HG02610 (cell line): ENCODE data around the gene ANXA7.

ENCODE experiments used
- ATAC-seq: cut with Tn5 transposase; IDR thresholded peaks from one replicate; pipeline ENCODE4 v1.9.1; 2021; ENCODE audit warnings: mild to moderate bottlenecking, moderate library complexity; ENCODE audit not compliant: unreplicated experiment

Gene ANXA7

GRCh38 chr10:73413528-73414229 is at the start of gene ANXA7:
TSS of gene ANXA7 (minus strand) at chr10:73414058. CDS start at chr10:73400856, 13,202 bp downstream.
- ATAC-seq: peak; percentile 90

DNA sequence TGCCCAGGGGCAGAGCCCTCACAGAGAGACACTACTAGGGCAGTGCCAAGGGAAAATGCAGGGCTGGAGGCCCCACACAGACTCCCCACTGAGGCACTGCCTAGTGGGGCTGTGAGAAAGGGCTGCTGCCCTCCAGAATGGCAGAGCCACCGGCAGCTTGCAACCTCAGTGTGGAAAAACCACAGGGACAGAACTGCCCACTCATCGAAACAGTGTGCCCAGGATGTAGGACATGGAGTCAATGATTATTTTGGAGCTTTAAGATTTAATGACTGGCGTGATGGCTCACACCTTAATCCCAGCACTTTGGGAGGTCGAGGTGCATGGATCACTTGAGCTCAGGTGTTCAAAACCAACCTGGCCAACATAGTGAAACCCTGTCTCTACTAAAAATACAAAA is 47.0 kb upstream of the ANXA7 start:
- no peak for ATAC-seq

DNA sequence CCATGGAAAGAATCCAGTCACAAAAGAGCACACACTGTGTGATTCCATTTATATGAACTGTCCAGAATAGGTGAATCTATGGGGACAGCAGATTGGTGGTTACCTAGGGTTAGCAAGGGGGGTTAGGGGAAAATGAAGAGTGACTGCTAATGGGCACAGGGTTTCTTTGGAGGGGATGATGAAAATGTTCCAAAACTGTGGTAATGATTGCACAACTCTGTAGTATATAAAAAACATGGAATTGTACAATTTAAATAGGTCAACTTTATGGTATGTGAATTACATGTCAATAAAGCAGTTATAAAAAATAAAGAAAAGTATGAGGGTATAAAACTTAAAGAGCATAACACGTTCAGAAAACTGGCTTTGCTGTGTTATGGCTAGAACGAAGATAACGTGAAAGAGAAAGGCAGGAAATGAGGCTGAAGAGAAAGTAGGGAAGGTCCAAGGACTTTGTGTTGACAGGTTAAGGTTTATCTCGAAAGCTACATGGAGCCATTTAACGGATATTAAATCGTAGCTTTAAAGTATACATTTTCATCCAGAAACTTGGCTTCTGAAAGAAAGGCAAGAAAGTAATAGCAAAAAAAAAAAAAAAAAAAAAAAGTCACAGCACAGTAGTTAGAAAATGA is 45.9 kb upstream of the ANXA7 start:
- ATAC-seq: no peak

DNA sequence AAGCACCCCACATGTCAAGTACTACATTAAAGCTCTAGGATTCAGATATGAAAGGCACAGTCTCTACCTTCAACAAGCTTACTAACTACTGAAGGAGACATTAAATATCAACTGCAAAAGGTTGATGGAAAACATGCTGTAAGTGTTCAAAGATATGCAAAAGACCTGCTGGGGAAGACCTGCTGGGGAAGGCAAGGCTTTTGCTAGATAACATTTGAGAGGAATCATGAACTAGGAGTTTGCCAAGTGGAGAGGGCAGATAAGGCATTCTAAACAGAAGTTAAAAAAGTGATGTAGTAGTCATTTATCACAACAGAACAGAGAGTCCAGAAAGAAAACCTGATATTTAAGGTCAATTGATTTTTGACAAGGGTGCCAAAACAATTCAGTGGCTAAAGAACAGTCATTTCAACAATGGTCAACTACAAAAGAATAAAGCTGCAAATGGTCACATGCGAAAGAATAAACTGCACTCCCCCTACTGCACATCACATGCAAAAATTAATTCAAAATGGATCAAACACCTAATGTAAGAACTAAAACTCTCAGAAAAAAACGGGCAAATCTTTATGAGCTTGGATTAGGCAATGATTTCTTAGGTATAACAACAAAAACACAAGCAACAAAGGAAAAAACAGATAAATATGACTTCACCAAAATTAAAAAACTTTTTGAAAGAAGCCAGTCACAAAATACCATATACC is 42.5 kb upstream of the ANXA7 start:
- ATAC-seq: no peak

- no peak for ATAC-seq
These were observed 35.3 kb upstream of the ANXA7 start for GRCh38 chr10:73449113-73449512.

DNA sequence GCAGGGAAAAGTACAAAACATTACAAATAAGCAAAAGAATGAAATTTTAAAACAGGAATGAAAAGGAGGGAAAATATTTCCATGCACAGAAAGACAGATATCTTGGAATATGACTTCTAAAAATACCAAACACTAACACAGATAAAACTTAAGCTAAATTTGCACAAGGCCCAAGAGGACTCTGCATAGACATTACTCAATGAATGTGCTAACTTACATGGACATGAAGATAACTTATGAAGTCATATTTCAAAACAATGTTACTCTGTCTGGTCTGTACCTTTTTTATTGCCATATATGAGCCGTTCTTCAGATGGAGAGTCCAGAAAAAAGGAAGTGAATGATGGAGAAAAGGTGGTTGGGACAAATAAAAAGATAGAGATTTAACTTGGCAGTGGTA is 34.5 kb upstream of the ANXA7 start:
- ATAC-seq: no peak

DNA sequence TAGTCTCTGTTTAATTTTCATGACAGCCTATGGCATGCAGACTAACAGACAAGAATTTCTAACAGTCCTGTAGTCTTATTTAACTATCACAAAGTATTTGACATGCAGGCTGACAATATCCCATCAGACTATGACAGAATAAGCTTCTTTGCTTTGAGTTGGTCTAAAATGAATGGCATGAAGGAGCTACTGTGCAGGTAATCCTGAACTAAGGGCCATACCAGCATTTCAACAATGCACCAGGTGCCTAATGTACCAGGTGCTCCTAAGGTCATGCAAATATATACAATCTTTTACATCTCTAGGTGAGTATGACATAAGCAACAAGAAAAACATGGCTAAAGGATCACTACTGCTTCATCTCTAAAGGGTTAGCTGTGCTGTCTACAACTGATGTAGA is 33.1 kb upstream of the ANXA7 start:
- ATAC-seq: no peak

GRCh38 chr10:73444457-73444856 is 30.6 kb upstream of the ANXA7 start:
- ATAC-seq: no peak

DNA sequence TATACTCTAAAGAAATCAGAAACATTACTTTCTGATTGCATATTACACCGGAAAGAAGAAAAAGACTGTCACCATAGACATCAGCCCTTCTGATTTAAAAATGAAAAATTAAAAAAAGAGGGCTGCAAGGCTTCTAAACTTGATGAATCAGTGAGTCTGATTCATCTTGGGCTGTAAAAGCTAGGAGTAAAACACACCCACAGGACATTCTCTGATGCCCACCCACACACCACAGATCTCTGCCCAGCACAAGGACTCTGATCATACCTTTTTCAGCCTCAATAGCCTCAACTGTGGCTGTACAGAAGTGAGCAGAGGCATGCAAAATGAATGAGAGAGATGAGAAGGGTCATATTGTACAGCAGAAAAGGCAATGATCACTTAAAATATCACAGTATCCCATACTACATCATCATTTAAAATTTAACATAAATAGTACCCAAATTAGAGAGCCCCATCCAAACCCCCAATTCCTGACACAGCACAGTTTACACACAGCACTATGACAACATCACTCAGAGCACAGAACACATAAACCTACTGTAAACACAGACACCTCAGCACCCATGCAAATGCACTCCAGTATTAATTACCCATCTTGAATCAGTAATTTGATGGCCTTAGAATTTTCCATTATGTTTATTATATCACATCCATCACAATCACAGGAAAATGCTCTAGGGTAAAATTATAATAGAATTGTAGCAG is 25.9 kb upstream of the ANXA7 start:
- ATAC-seq: no peak

DNA sequence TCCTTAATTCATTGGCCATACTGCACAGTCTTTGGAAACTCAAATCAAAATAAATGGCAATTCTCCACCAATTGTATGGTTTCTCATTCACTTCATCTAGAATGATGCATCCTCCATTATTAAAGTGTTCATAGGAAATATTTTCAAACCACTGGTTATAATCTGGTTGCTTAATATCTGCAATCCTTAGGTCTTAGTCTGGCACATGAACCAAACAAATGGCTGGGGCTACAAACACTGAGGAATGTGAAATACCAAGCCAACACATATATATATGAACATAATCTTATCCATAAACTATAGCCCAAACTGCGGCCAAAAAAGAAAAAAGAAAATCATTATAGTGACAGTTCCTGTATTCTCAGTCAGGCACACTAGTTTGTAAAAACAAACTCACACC is 25.2 kb upstream of the ANXA7 start:
- ATAC-seq: no peak

DNA sequence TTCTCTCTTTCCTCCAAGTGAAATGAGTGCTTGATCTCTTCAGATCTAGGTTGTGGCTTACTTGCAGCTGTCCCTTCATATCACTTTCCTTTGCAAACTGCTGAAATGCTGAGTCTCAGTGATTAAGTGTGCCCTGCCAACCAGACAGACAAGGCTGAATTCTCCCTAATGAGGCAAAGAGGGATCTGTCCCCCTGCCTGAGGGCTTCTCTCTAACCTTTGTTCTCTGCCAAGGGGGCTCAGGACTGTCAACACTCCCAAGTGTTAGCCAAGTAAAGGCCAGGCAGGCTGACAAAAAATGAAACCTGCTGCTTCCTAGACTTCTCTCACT is 19.6 kb upstream of the ANXA7 start, which contains the start of gene MSS51:
Gene MSS51 (minus strand): TSS at position 24 of the 330 bp plus-strand sequence. CDS start 5,277 bp downstream, outside the sequence.
- no peak for ATAC-seq

- no peak for ATAC-seq
These were observed 19.0 kb upstream of the ANXA7 start for GRCh38 chr10:73432646-73433537.

DNA sequence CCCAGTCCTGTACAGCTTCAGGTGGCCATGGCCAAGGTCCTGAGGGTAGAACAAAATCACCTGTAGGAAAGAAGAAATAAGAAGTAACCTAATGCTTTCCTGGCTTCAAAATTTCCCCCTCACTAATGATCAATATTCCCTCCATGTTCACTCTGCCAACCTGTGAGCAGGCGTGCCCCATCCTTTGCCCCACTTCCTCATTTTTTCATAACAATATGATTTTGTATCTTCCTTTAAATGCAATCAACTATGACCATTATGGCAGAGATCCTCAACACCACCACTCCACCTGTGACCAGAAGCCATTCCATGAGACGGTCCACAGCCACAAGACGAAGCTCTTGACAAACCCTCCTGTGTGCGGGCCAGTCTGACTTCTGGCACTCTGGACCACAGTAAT is 12.5 kb upstream of the ANXA7 start:
- ATAC-seq: no peak

- ATAC-seq: no peak
These were observed 10.6 kb upstream of the ANXA7 start for GRCh38 chr10:73424478-73424877.

DNA sequence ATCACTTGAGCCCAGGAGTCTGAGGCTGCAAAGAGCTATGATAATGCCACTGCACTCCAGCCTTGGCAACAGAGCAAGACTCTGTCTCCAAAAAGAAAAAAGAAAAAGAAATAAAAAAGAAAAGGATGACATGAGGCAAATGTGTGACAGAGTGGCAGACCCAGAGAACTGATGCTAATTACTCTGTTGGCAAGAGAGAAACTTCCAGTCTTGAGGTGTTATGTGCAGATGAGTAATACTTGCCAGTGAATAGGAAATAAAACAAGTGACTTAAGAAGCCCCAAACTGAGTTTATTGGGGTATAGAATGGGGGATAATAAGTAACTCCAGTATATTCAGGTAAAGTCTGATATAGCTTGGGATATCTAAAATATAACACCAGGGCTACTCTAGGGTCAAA is 9.5 kb upstream of the ANXA7 start:
- no peak for ATAC-seq

- ATAC-seq: no peak
These were observed 2.7 kb upstream of the ANXA7 start for GRCh38 chr10:73416571-73416970.

GRCh38 chr10:73414230-73414945 is 530 bp upstream of the ANXA7 start:
- peak; percentile 26 for ATAC-seq

DNA sequence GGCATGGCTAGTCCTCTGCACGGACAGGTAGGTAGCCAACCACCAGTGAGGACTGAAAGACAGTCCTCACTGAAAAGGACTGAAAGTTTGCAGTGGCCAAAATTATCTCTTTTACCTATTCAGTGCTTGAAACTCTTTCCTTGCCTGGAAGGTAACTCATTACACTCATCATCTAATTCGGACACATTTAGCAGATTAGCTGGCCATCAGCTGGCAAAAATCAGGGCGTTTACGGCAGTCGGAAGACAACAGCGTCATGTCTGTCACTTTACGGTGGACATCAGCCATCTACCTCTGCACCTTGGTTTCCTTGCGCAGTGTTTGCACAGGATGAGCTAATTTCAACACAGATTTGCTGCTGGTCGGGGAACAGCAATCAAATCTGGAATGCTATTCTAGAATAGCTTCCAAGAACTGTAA is 740 bp downstream of the ANXA7 start:
- ATAC-seq: peak; percentile 11

DNA sequence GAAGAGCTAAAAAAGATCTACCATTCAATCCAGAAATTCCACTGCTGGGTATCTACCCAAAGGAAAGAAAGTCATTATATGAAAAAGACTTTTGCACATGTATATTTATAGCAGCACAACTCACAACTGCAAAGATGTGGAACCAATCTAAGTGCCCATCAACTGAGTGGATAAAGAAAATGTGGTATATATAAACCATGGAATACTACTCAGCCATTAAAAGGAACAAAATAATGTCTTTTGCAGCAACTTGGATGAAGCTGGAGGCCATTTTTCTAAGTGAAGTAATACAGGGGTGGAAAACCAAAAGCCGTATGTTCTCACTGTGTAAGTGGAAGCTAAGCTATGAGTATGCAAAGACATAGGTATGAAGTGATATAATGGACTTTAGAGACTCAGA is 3.0 kb downstream of the ANXA7 start:
- ATAC-seq: no peak

DNA sequence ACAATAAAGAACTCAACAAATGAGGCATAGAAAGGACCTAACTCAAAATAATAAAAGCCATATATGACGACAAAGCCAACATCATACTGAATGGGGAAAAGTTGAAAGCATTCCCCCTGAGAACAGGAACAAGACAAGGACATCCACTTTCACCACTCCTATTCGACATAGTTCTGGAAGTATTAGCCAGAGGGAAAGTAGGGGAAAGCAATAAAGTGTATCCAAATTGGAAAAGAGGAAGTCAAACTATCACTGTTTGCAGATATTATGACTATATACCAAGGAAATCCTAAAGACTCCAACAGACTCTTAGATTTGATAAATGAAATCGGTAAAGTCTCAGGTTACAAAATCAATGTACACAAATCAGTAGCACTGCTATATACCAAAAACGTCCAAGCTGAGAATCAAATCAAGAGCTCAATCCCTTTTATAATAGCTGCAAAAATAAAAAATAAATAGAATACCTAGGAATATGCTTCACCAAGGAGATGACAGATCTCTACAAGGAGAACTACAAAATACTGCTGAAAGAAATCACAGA is 4.8 kb downstream of the ANXA7 start:
- ATAC-seq: no peak
